ENCODE results near the gene NRARP. TPM values are rescaled to one million over a fixed set of nuclear protein-coding genes. Genes with fewer than 3 reads are reported as not detected.
A peak's percentile ranks its signal among the peaks of the same experiment; 100 is the strongest.

The NRARP gene
- total RNA-seq, 1 experiment from 2014 or later: 51.5 TPM

DNA sequence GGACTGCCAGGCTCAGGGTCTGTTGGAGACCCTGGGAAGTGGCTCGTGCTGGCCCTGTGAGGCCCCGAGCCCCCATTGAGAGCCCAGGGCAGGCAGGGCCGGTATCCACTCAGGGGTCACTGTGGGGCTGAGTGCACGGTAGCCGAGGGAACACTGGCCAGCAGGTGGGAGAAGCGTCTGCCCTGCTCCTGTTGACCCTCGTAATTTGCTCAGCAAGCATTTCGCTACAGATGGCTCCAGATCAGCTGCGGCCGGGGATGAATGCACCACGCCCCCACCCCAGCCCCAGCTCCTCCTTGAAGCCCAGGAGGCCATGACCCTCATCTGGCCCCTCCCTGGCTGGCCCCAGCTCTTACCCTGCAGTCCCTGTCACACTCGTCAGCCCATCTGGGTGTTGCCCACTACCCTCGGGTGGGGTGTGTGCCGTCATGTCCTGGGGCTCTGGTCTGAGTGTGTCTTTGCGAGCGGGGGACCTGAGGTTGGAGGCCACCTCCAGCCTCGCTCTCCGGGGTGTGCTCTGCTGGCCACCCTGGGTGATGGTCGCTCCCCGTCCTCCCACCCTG is 6.1 kb upstream of the NRARP start (continued):
- TF ChIP-seq, protein P1, sequence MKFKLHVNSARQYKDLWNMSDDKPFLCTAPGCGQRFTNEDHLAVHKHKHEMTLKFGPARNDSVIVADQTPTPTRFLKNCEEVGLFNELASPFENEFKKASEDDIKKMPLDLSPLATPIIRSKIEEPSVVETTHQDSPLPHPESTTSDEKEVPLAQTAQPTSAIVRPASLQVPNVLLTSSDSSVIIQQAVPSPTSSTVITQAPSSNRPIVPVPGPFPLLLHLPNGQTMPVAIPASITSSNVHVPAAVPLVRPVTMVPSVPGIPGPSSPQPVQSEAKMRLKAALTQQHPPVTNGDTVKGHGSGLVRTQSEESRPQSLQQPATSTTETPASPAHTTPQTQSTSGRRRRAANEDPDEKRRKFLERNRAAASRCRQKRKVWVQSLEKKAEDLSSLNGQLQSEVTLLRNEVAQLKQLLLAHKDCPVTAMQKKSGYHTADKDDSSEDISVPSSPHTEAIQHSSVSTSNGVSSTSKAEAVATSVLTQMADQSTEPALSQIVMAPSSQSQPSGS (CRISPR knock-in tag; IDR thresholded peaks at IDR 0.05; ENCODE audit: borderline replicate concordance, low read depth): no peak
- TF ChIP-seq KAT7 (CRISPR knock-in tag; IDR thresholded peaks at IDR 0.05; ENCODE audit: borderline replicate concordance): no peak
- TF ChIP-seq, protein P2, sequence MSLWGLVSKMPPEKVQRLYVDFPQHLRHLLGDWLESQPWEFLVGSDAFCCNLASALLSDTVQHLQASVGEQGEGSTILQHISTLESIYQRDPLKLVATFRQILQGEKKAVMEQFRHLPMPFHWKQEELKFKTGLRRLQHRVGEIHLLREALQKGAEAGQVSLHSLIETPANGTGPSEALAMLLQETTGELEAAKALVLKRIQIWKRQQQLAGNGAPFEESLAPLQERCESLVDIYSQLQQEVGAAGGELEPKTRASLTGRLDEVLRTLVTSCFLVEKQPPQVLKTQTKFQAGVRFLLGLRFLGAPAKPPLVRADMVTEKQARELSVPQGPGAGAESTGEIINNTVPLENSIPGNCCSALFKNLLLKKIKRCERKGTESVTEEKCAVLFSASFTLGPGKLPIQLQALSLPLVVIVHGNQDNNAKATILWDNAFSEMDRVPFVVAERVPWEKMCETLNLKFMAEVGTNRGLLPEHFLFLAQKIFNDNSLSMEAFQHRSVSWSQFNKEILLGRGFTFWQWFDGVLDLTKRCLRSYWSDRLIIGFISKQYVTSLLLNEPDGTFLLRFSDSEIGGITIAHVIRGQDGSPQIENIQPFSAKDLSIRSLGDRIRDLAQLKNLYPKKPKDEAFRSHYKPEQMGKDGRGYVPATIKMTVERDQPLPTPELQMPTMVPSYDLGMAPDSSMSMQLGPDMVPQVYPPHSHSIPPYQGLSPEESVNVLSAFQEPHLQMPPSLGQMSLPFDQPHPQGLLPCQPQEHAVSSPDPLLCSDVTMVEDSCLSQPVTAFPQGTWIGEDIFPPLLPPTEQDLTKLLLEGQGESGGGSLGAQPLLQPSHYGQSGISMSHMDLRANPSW (CRISPR knock-in tag; conservative IDR thresholded peaks at IDR 0.05; ENCODE audit: low read depth): no peak
- no peak for TF ChIP-seq ELF4 (CRISPR knock-in tag; IDR thresholded peaks at IDR 0.05; ENCODE audit: low read depth)

DNA sequence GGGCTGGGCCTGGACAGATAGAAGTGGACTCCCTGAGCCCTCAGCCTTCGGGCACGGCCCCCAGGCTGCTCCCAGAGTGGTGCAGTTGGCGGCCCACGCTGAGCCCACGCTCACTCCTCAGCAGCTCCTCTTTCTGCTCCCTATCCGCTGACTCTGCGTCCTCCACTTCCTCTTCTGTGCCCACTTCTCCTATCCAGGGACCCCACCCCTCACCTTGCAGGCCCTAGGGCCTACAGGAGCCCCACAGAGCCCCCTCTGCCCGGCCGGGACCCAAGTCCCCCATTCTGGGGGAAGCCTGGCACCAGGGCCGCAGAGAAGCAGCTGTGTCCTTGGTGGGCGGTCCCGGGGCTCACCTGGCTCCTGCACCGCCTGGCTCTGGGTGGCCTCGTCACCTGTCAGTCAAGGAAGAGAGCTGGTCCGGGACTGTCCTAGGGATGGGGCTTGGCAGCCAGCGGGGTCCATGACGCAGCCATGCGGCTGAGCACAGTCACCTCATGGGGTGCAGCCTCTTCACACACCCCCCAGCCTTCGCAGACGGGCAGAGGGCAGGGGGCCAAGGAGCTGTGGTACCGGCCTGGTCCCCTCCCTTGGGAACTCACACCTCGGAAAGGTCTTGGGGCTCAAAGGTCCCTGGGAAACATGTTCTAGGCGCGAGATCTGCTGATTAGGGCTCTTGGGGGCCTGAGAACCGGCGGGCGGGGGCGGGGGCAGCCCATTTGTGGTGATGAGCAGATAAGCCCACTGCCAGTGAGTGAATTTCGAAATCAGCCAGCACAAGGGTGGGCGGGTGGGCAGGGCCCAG is 5.4 kb upstream of the NRARP start:
- peak; percentile 73 for DNase-seq (ENCODE audit: low spot score)
- Mint-ChIP-seq H3K36me3 (no peaks in the 10 kb centered on the region), H3K27me3 (ENCODE audit: low read depth) (peaks cover 13% of the 10 kb centered on the region), H3K4me3 (no peak overlapping the region), H3K27ac (no peak overlapping the region), H3K9me3 (no peaks in the 10 kb centered on the region), H3K4me1 (peaks cover 27% of the 10 kb centered on the region)
- no peak for TF ChIP-seq FOXP1 (CRISPR knock-in tag; IDR thresholded peaks at IDR 0.05; ENCODE audit: borderline replicate concordance)
- TF ChIP-seq, protein P3, sequence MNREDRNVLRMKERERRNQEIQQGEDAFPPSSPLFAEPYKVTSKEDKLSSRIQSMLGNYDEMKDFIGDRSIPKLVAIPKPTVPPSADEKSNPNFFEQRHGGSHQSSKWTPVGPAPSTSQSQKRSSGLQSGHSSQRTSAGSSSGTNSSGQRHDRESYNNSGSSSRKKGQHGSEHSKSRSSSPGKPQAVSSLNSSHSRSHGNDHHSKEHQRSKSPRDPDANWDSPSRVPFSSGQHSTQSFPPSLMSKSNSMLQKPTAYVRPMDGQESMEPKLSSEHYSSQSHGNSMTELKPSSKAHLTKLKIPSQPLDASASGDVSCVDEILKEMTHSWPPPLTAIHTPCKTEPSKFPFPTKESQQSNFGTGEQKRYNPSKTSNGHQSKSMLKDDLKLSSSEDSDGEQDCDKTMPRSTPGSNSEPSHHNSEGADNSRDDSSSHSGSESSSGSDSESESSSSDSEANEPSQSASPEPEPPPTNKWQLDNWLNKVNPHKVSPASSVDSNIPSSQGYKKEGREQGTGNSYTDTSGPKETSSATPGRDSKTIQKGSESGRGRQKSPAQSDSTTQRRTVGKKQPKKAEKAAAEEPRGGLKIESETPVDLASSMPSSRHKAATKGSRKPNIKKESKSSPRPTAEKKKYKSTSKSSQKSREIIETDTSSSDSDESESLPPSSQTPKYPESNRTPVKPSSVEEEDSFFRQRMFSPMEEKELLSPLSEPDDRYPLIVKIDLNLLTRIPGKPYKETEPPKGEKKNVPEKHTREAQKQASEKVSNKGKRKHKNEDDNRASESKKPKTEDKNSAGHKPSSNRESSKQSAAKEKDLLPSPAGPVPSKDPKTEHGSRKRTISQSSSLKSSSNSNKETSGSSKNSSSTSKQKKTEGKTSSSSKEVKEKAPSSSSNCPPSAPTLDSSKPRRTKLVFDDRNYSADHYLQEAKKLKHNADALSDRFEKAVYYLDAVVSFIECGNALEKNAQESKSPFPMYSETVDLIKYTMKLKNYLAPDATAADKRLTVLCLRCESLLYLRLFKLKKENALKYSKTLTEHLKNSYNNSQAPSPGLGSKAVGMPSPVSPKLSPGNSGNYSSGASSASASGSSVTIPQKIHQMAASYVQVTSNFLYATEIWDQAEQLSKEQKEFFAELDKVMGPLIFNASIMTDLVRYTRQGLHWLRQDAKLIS (CRISPR knock-in tag; IDR thresholded peaks at IDR 0.05; ENCODE audit: borderline replicate concordance): no peak
- TF ChIP-seq, protein P4, sequence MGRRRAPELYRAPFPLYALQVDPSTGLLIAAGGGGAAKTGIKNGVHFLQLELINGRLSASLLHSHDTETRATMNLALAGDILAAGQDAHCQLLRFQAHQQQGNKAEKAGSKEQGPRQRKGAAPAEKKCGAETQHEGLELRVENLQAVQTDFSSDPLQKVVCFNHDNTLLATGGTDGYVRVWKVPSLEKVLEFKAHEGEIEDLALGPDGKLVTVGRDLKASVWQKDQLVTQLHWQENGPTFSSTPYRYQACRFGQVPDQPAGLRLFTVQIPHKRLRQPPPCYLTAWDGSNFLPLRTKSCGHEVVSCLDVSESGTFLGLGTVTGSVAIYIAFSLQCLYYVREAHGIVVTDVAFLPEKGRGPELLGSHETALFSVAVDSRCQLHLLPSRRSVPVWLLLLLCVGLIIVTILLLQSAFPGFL (CRISPR knock-in tag; IDR thresholded peaks at IDR 0.05; ENCODE audit: borderline replicate concordance): no peak
- TF ChIP-seq SP1 (CRISPR knock-in tag; conservative IDR thresholded peaks at IDR 0.05): 0 out of 2 replicates have a peak, but pooled peaks have one; percentile 13
- no peak for TF ChIP-seq SOX15 (CRISPR knock-in tag; IDR thresholded peaks at IDR 0.05)
- TF ChIP-seq NFYB (CRISPR knock-in tag; conservative IDR thresholded peaks at IDR 0.05; ENCODE audit: low read depth): peak; percentile 73
- POLR2A ChIA-PET: interaction anchor here (1.7 kb wide), 1 partner anchor 13 kb away, joined by 6 read pairs; no protein-coding TSS in a partner anchor
- CTCF ChIA-PET: interaction anchor here (0.6 to 8.6 kb wide), 10 partner anchors 8 to 261 kb away, joined by 3 to 172 read pairs (median 4); partner anchors contain the start of genes NOXA1, NPDC1, NSMF and TOR4A
- peak; percentile 68 for ATAC-seq

DNA sequence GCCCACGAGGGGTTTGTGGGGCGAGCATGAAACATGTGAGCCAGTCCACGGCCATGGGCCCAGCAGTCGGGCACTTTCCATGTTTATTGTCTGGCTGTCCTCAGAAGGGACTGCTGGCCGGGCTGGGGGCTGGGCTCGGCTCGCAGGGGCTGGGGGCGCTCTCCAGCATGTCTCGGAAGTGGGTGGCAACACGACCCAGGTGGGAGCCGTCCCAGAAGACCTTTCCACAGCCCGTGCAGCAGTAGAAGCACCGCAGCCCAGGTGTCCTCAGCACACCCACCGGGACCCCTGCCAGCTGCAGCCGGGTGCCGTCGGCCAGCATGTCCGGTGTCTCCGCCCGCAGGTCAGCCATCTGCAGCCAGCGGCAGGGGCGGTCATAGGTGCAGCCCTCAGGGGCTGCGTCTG is 4.8 kb upstream of the NRARP start:
- CTCF ChIA-PET: interaction anchor here (0.6 to 8.6 kb wide), 11 partner anchors 8 to 260 kb away, joined by 3 to 172 read pairs (median 4); partner anchors contain the start of genes NOXA1, NPDC1 and NSMF
- Mint-ChIP-seq H3K4me1 (peaks cover 27% of the 10 kb centered on the region), H3K36me3 (no peaks in the 10 kb centered on the region), H3K27me3 (ENCODE audit: low read depth) (peaks cover 13% of the 10 kb centered on the region), H3K9me3 (no peaks in the 10 kb centered on the region), H3K27ac (no peak overlapping the region), H3K4me3 (no peak overlapping the region)
- POLR2A ChIA-PET: interaction anchor here (1.7 kb wide), 1 partner anchor 14 kb away, joined by 6 read pairs; no protein-coding TSS in a partner anchor
- ATAC-seq: no peak
- DNase-seq (ENCODE audit: low spot score): no peak
- TF ChIP-seq ZNF263 (CRISPR knock-in tag; IDR thresholded peaks at IDR 0.05; ENCODE audit: low read depth) (no peak), SP1 (CRISPR knock-in tag; conservative IDR thresholded peaks at IDR 0.05) (0 out of 2 replicates have a peak, but pooled peaks have one; percentile 6), KAT7 (CRISPR knock-in tag; IDR thresholded peaks at IDR 0.05; ENCODE audit: borderline replicate concordance) (no peak), NR1H2 (CRISPR knock-in tag; IDR thresholded peaks at IDR 0.05) (no peak), ZNF423 (CRISPR knock-in tag; IDR thresholded peaks at IDR 0.05) (no peak)
- TF ChIP-seq, protein P5, sequence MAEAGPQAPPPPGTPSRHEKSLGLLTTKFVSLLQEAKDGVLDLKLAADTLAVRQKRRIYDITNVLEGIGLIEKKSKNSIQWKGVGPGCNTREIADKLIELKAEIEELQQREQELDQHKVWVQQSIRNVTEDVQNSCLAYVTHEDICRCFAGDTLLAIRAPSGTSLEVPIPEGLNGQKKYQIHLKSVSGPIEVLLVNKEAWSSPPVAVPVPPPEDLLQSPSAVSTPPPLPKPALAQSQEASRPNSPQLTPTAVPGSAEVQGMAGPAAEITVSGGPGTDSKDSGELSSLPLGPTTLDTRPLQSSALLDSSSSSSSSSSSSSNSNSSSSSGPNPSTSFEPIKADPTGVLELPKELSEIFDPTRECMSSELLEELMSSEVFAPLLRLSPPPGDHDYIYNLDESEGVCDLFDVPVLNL (CRISPR knock-in tag; IDR thresholded peaks at IDR 0.05; ENCODE audit: borderline replicate concordance, low read depth): no peak
- TF ChIP-seq, protein P2 (CRISPR knock-in tag; conservative IDR thresholded peaks at IDR 0.05; ENCODE audit: low read depth): no peak

Data from WTC11 (cell line).